HG03025 (cell line): Measurements from ENCODE around the gene COQ7.

ENCODE experiments used
- ATAC-seq: cut with Tn5 transposase; IDR thresholded peaks from one replicate; pipeline ENCODE4 v1.9.1; 2021; ENCODE audit warnings: mild to moderate bottlenecking, moderate library complexity; ENCODE audit not compliant: unreplicated experiment, low FRiP score

Gene COQ7

GRCh38 chr16:19110537-19111360, 43.3 kb downstream of the COQ7 start:
- no peak for ATAC-seq

GRCh38 chr16:19112099-19112407, 44.6 kb downstream of the COQ7 start:
- no peak for ATAC-seq

GRCh38 chr16:19113577-19114358, 46.4 kb downstream of the COQ7 start, which contains the start of gene ITPRIPL2:
TSS of gene ITPRIPL2 (plus strand) at chr16:19113964. CDS start at chr16:19114462, 498 bp downstream.
- no peak for ATAC-seq

- no peak for ATAC-seq
Observed at GRCh38 chr16:19114359-19115147, 47.1 kb downstream of the COQ7 start.

- no peak for ATAC-seq
Observed at GRCh38 chr16:19115148-19116021, 48.0 kb downstream of the COQ7 start.

GRCh38 chr16:19116711-19117449, 49.5 kb downstream of the COQ7 start:
- no peak for ATAC-seq

- no peak for ATAC-seq
Observed at GRCh38 chr16:19118938-19119431, 51.6 kb downstream of the COQ7 start.

GRCh38 chr16:19119564-19119963, 52.1 kb downstream of the COQ7 start:
- no peak for ATAC-seq

GRCh38 chr16:19123535-19124178, 56.2 kb downstream of the COQ7 start:
- no peak for ATAC-seq

GRCh38 chr16:19126300-19126699, 58.9 kb downstream of the COQ7 start:
- ATAC-seq: no peak

- no peak for ATAC-seq
Observed at GRCh38 chr16:19127205-19127604, 59.8 kb downstream of the COQ7 start.

- no peak for ATAC-seq
Observed at GRCh38 chr16:19127674-19128131, 60.3 kb downstream of the COQ7 start.

GRCh38 chr16:19128454-19129200, 61.2 kb downstream of the COQ7 start:
- ATAC-seq: no peak
